ENCODE measurements around the gene DNASE2B. TPM values are rescaled to one million over a fixed set of nuclear protein-coding genes. Genes with fewer than 3 reads are reported as not detected.
A peak's percentile ranks its signal among the peaks of the same experiment; 100 is the strongest.

DNASE2B gene
- total RNA-seq, 1 donor from 2014 or later, result 26.1 TPM

- Histone ChIP-seq H3K4me3 (no peak overlapping the region), H3K36me3 (no peaks in the 10 kb centered on the region), H3K4me1 (peaks cover 6% of the 10 kb centered on the region), H3K27ac (no peak overlapping the region), H3K9me3 (no peaks in the 10 kb centered on the region), H3K27me3 (ENCODE audit: low read depth) (no peaks in the 10 kb centered on the region)
- TF ChIP-seq, protein P1, sequence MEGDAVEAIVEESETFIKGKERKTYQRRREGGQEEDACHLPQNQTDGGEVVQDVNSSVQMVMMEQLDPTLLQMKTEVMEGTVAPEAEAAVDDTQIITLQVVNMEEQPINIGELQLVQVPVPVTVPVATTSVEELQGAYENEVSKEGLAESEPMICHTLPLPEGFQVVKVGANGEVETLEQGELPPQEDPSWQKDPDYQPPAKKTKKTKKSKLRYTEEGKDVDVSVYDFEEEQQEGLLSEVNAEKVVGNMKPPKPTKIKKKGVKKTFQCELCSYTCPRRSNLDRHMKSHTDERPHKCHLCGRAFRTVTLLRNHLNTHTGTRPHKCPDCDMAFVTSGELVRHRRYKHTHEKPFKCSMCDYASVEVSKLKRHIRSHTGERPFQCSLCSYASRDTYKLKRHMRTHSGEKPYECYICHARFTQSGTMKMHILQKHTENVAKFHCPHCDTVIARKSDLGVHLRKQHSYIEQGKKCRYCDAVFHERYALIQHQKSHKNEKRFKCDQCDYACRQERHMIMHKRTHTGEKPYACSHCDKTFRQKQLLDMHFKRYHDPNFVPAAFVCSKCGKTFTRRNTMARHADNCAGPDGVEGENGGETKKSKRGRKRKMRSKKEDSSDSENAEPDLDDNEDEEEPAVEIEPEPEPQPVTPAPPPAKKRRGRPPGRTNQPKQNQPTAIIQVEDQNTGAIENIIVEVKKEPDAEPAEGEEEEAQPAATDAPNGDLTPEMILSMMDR (IDR thresholded peaks at IDR 0.05), result no peak
- DNase-seq (no peak), ATAC-seq (no peak)
- intact Hi-C loops (cut with DNase I), result no loop called here
These were observed 29.8 kb upstream of the DNASE2B start for GRCh38 chr1:84368441-84368840.

DNA sequence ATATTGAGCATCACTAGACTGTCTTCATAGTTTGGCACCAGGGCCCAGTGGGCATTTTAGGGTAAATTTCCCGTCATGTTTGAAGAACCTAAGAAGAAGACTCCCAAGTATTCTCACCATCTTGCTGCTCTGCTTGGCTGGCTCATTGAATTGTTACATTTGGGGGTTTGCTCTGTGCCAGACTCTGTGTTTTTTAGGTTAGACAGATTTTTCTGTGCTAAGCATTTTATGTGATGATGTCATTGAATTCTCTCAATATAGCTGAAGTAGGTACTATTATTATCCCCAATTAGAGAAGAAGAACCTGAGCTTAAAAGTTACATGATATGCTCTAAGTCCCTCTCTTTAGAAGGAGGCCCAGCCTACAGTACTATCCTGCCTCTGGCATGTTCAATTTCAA is 28.0 kb upstream of the DNASE2B start:
- H3K27ac ChIP-seq, result no peak overlapping the region
- intact Hi-C loops (cut with DNase I), result no loop called here
- no peaks in the 10 kb centered on the region for H3K9me3 ChIP-seq
- H3K27me3 ChIP-seq (ENCODE audit: low read depth), result no peaks in the 10 kb centered on the region
- TF ChIP-seq, protein P1 (IDR thresholded peaks at IDR 0.05), result no peak
- no peak overlapping the region for H3K4me3 ChIP-seq
- ATAC-seq, result no peak
- peaks cover 6% of the 10 kb centered on the region for H3K4me1 ChIP-seq
- no peak for DNase-seq
- no peaks in the 10 kb centered on the region for H3K36me3 ChIP-seq

DNA sequence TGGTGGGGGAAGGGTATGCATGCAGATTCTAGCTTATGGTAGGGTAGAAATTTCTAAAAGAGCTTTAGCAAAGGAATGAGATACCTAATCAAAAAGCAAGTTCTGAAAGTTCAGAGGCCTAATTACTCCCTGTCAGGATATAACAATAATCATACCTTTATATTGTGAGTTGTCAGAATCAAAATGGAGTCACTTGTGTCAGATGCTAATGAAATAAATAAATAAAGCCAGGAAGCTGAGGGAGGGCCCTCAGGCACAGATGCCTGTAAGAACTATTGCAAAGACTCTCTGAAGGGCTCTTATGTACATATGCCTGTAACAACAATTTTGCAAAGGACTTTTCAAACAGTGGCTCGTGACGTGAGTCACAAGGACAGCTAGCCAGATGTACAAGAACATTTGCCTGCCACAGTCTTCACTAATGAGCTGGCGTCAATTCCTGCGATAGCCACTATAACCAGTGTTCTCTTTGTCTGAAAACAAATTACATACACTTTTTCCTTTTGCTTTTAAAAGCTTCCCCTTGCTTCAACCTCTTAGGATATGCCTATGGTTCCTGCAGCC is 27.4 kb upstream of the DNASE2B start:
- no peak overlapping the region for H3K27ac ChIP-seq

DNA sequence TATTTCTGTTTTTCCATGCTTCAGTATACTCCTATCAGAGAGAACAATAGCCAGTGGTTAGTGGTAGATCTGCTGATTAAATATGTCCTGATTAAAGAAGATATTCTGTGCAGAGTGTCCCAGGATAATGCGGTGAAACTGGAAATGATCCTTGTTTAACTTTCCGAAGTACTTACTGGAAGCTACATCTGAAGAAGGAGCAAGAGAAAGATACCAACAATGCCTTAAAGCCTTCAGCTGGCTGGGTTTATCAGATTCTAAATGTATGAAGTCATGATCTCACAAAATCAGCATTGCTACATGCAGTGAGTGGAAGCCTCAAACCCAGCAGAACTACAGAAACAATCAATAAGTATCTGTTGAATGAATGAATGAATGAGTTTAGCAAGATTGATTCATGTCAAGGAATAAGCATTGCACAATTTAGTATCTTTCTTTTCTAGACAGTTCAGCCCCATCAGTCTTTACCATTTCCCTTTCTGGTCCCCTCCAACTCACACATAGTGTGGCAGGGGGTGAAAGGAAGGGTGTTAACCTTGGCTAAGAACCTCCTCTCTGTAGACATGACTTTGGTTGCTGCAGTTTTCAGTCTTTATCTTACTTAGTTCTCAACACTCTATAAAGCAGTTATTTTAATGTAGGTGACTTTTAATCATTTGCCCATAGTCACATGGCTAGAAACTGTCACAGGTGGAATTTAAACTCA is 24.7 kb upstream of the DNASE2B start:
- H3K27me3 ChIP-seq (ENCODE audit: low read depth), result no peaks in the 10 kb centered on the region
- H3K36me3 ChIP-seq, result no peaks in the 10 kb centered on the region
- intact Hi-C loops (cut with DNase I), result no loop called here
- DNase-seq, result no peak
- ATAC-seq, result no peak
- no peak overlapping the region for H3K27ac ChIP-seq
- TF ChIP-seq, protein P1 (IDR thresholded peaks at IDR 0.05), result no peak
- no peaks in the 10 kb centered on the region for H3K4me1 ChIP-seq
- no peaks in the 10 kb centered on the region for H3K9me3 ChIP-seq
- H3K4me3 ChIP-seq, result no peak overlapping the region

More for the DNA sequence above, 27.4 kb upstream of the DNASE2B start:
- TF ChIP-seq, protein P1 (IDR thresholded peaks at IDR 0.05), result no peak
- Histone ChIP-seq H3K4me1 (peaks cover 6% of the 10 kb centered on the region), H3K9me3 (no peaks in the 10 kb centered on the region), H3K36me3 (no peaks in the 10 kb centered on the region), H3K27me3 (ENCODE audit: low read depth) (no peaks in the 10 kb centered on the region), H3K4me3 (no peak overlapping the region)
- DNase-seq (no peak), ATAC-seq (peak; percentile 68 to 83)
- intact Hi-C loops (cut with DNase I), result no loop called here

DNA sequence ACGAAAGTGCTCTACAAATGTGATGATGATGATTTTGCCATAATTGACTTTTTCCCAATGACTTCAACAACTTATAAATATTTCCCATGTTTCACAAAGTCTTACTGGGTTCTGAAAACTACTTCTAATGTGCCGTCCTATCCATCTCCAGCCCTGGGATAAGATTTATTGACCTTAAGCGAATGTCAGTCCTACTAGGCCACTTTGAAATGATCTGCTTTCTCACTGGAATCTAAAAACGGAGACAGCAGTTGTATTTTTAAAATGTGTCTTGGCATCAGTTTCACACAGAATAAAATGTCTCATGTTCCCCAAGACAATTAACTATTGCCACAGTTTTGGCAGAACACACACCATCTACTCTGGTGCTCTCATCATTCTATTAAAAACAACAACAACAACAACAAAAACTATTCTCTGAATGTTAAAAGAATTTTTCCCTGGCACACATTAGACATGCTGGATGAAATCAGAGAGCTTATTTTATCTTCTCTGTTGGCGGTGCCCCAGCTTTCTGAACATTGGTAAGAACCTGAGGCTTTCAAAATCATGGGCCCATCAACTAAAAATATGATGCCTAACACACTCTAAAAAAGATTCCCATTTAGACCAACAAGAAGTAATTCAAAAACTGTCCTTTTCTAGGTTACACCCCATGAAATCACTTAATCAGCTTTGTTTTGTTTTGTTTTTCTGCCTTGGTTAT is 23.1 kb upstream of the DNASE2B start:
- Histone ChIP-seq H3K4me1 (no peaks in the 10 kb centered on the region), H3K27ac (no peak overlapping the region), H3K9me3 (no peaks in the 10 kb centered on the region), H3K4me3 (no peak overlapping the region), H3K27me3 (ENCODE audit: low read depth) (no peaks in the 10 kb centered on the region), H3K36me3 (no peaks in the 10 kb centered on the region)
- TF ChIP-seq, protein P1 (IDR thresholded peaks at IDR 0.05), result no peak
- intact Hi-C loops (cut with DNase I), result no loop called here
- DNase-seq (no peak), ATAC-seq (no peak)
